Osteocyte (in vitro differentiated cells): ENCODE data around the gene WDR72. TPM values are rescaled to one million over a fixed set of nuclear protein-coding genes. Genes with fewer than 3 reads are reported as not detected.
"Not testable (repeated sequence)": the region's sequence is repeated elsewhere in the genome, so short reads cannot be mapped to it uniquely, and the experiment has no call there.

Experiments used
- DNase-seq: peaks from one replicate; pipeline ENCODE4 v3.0.0; 2021; ENCODE audit warnings: mixed read lengths; ENCODE audit not compliant: unreplicated experiment; ENCODE audit errors: extremely low spot score
- H3K27ac Mint-ChIP-seq: one replicate; pipeline ENCODE4 v1.8.0; 2021; ENCODE audit warnings: mild to moderate bottlenecking, mixed read lengths; ENCODE audit not compliant: unreplicated experiment
- H3K27me3 Mint-ChIP-seq: one replicate; pipeline ENCODE4 v1.8.0; 2021; ENCODE audit warnings: mixed read lengths; ENCODE audit not compliant: unreplicated experiment
- H3K36me3 Mint-ChIP-seq: one replicate; pipeline ENCODE4 v1.8.0; 2021; ENCODE audit warnings: mixed read lengths; ENCODE audit not compliant: unreplicated experiment
- H3K4me1 Mint-ChIP-seq: one replicate; pipeline ENCODE4 v1.8.0; 2021; ENCODE audit warnings: mixed read lengths; ENCODE audit not compliant: unreplicated experiment
- H3K4me3 Mint-ChIP-seq: one replicate; pipeline ENCODE4 v1.8.0; 2021; ENCODE audit warnings: mild to moderate bottlenecking, moderate library complexity, mixed read lengths; ENCODE audit not compliant: unreplicated experiment
- H3K9me3 Mint-ChIP-seq: one replicate; pipeline ENCODE4 v1.8.0; 2021; ENCODE audit warnings: mixed read lengths; ENCODE audit not compliant: unreplicated experiment
- total RNA-seq: library from RNA; stranded (reverse); gene quantifications from 2 replicates; pipeline ENCODE4 v1.2.1, GENCODE V29; 2021
- TF ChIP-seq, protein P1 (sequence below): fragments of 200-600 bp; sonication (generic); IDR thresholded peaks from 2 replicates; pipeline ENCODE4 v1.5.0; 2021; ENCODE audit warnings: antibody characterized with exemption, mild to moderate bottlenecking, moderate library complexity

The WDR72 gene
- total RNA-seq, 1 donor from 2014 or later = 0.38 TPM

DNA sequence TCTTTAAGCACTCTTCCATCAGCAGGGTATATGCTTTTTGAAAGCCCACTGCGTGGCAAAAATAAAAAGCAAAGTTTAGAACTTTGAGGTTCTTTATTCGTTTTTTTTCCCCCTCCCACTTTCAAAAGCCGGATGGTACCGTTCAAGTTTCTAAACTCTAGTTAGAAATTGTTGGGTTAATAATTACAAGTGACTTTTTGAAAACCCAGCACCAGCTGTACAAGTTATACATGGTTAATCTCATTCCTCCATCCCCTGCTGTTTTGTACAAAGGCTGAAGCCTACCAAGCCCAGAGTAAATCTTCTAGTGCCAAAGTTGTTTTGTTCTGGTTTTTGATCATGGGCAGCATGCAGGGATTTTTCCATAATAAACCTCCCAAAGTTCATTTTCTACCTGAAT lies 48.6 kb downstream of the WDR72 start:
- peaks cover 35% of the 10 kb centered on the region for H3K27me3 Mint-ChIP-seq
- H3K27ac Mint-ChIP-seq = no peak overlapping the region
- no peak overlapping the region for H3K4me3 Mint-ChIP-seq
- H3K9me3 Mint-ChIP-seq = no peaks in the 10 kb centered on the region
- no peaks in the 10 kb centered on the region for H3K4me1 Mint-ChIP-seq
- DNase-seq = no peak
- TF ChIP-seq, protein P1, sequence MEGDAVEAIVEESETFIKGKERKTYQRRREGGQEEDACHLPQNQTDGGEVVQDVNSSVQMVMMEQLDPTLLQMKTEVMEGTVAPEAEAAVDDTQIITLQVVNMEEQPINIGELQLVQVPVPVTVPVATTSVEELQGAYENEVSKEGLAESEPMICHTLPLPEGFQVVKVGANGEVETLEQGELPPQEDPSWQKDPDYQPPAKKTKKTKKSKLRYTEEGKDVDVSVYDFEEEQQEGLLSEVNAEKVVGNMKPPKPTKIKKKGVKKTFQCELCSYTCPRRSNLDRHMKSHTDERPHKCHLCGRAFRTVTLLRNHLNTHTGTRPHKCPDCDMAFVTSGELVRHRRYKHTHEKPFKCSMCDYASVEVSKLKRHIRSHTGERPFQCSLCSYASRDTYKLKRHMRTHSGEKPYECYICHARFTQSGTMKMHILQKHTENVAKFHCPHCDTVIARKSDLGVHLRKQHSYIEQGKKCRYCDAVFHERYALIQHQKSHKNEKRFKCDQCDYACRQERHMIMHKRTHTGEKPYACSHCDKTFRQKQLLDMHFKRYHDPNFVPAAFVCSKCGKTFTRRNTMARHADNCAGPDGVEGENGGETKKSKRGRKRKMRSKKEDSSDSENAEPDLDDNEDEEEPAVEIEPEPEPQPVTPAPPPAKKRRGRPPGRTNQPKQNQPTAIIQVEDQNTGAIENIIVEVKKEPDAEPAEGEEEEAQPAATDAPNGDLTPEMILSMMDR = no peak
- H3K36me3 Mint-ChIP-seq = no peaks in the 10 kb centered on the region

DNA sequence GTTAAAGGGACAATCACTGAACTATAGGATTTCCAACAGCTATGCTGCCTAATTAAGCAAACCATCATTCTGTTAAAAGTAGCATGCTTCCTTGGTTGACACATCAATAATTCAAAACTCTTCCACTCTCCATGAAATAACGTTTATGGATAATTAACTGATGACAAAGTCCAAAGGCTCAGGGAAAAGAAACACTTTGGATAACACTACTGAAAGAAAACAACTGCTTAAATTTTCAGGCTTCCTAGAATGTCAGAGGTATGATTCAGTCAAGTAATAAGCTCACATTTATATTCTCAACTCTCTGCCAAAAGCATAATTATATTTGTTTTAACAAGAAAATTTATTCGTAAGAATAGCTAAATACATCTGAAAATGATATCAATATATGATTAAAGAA lies 49.6 kb downstream of the WDR72 start:
- TF ChIP-seq, protein P1 = no peak
- H3K27me3 Mint-ChIP-seq = peaks cover 29% of the 10 kb centered on the region
- no peaks in the 10 kb centered on the region for H3K36me3 Mint-ChIP-seq
- no peak for DNase-seq
- no peak overlapping the region for H3K27ac Mint-ChIP-seq
- no peaks in the 10 kb centered on the region for H3K9me3 Mint-ChIP-seq
- H3K4me3 Mint-ChIP-seq = no peak overlapping the region
- H3K4me1 Mint-ChIP-seq = no peaks in the 10 kb centered on the region

DNA sequence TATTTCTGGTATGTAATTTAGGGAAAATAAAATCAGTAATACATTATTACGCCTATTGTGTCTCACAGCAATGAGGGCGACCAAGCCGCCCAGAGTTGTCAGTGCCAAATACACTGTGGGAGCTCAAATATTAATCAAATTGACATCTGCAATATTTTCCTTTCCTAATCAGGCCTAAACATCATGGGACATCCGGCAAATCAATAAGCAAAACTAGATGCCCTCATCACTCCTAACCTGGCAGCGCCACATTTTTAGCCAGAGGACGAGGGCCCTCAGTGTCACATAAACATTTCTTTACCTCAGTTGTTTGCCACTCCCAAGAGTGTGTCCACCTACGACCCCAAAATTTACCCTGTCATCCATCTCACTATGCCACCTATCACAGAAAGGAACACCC lies 64.1 kb downstream of the WDR72 start:
- peaks cover 2% of the 10 kb centered on the region for H3K9me3 Mint-ChIP-seq
- no peak overlapping the region for H3K27ac Mint-ChIP-seq
- DNase-seq = no peak
- H3K27me3 Mint-ChIP-seq = peaks cover 5% of the 10 kb centered on the region
- no peaks in the 10 kb centered on the region for H3K4me1 Mint-ChIP-seq
- H3K36me3 Mint-ChIP-seq = no peaks in the 10 kb centered on the region
- TF ChIP-seq, protein P1 = no peak
- no peak overlapping the region for H3K4me3 Mint-ChIP-seq

DNA sequence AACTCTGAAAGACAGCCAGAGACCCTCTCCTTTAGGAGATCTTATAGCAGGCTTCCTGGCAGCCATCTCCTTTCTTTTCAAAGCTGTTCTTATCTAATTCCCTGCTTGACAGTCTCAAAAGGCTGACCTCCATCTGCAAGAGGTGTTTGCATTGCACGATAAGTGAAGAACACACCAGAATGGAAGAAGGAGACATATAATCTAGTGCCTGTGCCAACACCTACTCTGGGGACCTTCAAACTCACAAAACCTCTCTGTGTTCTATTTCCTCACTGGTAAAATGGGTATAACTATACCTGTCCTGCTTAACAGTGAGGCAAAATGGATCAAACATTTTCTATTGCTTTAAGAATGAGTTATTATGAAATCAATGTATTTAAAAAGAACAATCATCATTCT lies 65.0 kb downstream of the WDR72 start:
- no peak for DNase-seq
- no peak overlapping the region for H3K4me3 Mint-ChIP-seq
- H3K36me3 Mint-ChIP-seq = no peaks in the 10 kb centered on the region
- H3K27ac Mint-ChIP-seq = no peak overlapping the region
- peaks cover 4% of the 10 kb centered on the region for H3K9me3 Mint-ChIP-seq
- H3K4me1 Mint-ChIP-seq = no peaks in the 10 kb centered on the region
- H3K27me3 Mint-ChIP-seq = peaks cover 5% of the 10 kb centered on the region
- TF ChIP-seq, protein P1 = no peak

DNA sequence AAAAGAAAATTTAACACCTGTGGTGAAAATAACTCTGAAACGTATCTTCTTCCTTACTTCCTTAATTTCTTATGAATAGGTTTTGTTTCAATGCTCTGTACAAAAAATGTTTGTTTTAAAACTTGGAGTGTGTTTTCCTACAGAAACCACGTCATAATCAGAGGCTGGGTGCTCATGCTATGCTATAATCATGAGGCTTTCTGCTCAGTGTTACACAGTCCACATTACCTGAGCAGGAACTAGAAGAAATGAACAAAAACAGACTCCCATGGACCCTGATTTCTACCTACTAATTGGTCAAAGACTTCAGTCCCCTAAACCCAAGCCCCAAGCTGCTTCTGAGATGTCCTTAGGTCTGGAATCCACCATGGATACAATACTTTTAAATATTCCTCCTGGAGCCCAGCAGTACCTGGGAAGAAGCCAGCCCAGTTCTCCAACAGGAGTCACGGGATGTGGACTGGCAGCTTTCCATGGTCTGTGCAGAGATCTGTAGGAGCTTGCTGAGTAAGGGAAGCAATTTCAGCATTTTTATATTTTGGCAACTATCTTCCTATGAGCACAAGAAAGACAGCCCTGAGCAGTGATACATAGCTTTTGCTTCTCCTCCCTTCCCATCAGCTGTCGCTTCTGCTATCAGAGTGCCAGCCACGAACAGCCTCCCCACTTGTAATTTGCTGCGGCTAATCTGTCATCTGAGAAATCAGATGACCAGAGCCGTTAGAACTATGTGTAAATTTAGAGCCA lies 65.6 kb downstream of the WDR72 start:
- Mint-ChIP-seq H3K27me3 (peaks cover 5% of the 10 kb centered on the region), H3K27ac (no peak overlapping the region), H3K9me3 (peaks cover 4% of the 10 kb centered on the region), H3K36me3 (no peaks in the 10 kb centered on the region), H3K4me3 (no peak overlapping the region), H3K4me1 (no peaks in the 10 kb centered on the region)
- TF ChIP-seq, protein P1 = no peak
- no peak for DNase-seq

DNA sequence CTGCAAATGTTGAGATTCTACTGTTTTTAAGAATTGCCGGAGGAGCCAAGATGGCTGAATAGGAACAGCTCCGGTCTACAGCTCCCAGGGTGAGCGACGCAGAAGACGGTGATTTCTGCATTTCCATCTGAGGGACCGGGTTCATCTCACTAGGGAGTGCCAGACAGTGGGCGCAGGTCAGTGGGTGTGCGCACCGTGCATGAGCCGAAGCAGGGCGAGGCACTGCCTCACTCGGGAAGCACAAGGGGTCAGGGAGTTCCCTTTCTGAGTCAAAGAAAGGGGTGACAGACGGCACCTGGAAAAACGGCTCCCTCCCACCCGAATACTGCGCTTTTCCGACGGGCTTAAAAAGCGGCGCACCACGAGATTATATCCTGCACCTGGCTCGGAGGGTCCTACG lies 75.3 kb downstream of the WDR72 start:
- not testable (repeated sequence) for H3K4me1 Mint-ChIP-seq, H3K27ac Mint-ChIP-seq, H3K36me3 Mint-ChIP-seq, H3K9me3 Mint-ChIP-seq, H3K27me3 Mint-ChIP-seq, H3K4me3 Mint-ChIP-seq, DNase-seq
